NCI-H2107 (cell line): Measurements from ENCODE around the gene CCDC17.
A peak's percentile ranks its signal among the peaks of the same experiment; 100 is the strongest.
"Not testable (repeated sequence)": the region's sequence is repeated elsewhere in the genome, so short reads cannot be mapped to it uniquely, and the experiment has no call there.

Source experiments
- DNase-seq: peaks from one replicate; lab custom pipeline; 2025; lab: John Stamatoyannopoulos, UW

CCDC17 gene

GRCh38 chr1:45621895-45622523, 1.8 kb downstream of the CCDC17 start:
- DNase-seq, result no peak

GRCh38 chr1:45621501-45621836, 2.4 kb downstream of the CCDC17 start:
- DNase-seq, result no peak

GRCh38 chr1:45620588-45621500, 3.0 kb downstream of the CCDC17 start:
- no peak for DNase-seq

- no peak for DNase-seq
These were observed 4.5 kb downstream of the CCDC17 start for GRCh38 chr1:45619149-45619921.

- DNase-seq, result no peak
These were observed 6.2 kb downstream of the CCDC17 start for GRCh38 chr1:45617618-45618017.

GRCh38 chr1:45615885-45616284, 8.0 kb downstream of the CCDC17 start:
- DNase-seq, result no peak

- DNase-seq, result no peak
These were observed 10.8 kb downstream of the CCDC17 start for GRCh38 chr1:45612941-45613579.

- DNase-seq, result no peak
These were observed 13.1 kb downstream of the CCDC17 start for GRCh38 chr1:45610589-45611226.

GRCh38 chr1:45608175-45609156, 15.4 kb downstream of the CCDC17 start:
- no peak for DNase-seq

GRCh38 chr1:45607404-45608074, 16.3 kb downstream of the CCDC17 start:
- no peak for DNase-seq

- no peak for DNase-seq
These were observed 19.6 kb downstream of the CCDC17 start for GRCh38 chr1:45604239-45604638.

- not testable (repeated sequence) for DNase-seq
These were observed 27.1 kb downstream of the CCDC17 start for GRCh38 chr1:45596765-45597164.

- no peak for DNase-seq
These were observed 29.4 kb downstream of the CCDC17 start for GRCh38 chr1:45594412-45594811.

- no peak for DNase-seq
These were observed 34.0 kb downstream of the CCDC17 start for GRCh38 chr1:45589861-45590260.

- no peak for DNase-seq
These were observed 37.1 kb downstream of the CCDC17 start for GRCh38 chr1:45586769-45587168.

- no peak for DNase-seq
These were observed 38.3 kb downstream of the CCDC17 start for GRCh38 chr1:45585496-45586075.

GRCh38 chr1:45585110-45585426, 38.8 kb downstream of the CCDC17 start:
- no peak for DNase-seq

- peak; percentile 94 for DNase-seq
These were observed 39.3 kb downstream of the CCDC17 start for GRCh38 chr1:45584351-45585109.
